Peyer's patch (tissue), 4 donors: ENCODE measurements around the gene SORBS1.

Source experiments
- POLR2A ChIP-seq, 2 donors: fragments of 450-650 bp; IDR thresholded peaks; one replicate each; pipeline ENCODE4 v1.5.1; 2017; ENCODE audit warnings: antibody characterized with exemption in 2 of 2, mild to moderate bottlenecking in 2 of 2, moderate library complexity in 2 of 2
- TF ChIP-seq, protein P1 (sequence below), 6 experiments: fragments of 450-650 bp in 4 of 6; fragments of 200-600 bp in 2 of 6; sonication (generic) in 1 of 6; IDR thresholded peaks; one replicate each; pipeline ENCODE4 v1.5.1; 2017 to 2019; ENCODE audit warnings: antibody characterized with exemption in 6 of 6, mild to moderate bottlenecking in 3 of 6, moderate library complexity in 1 of 6

- TF ChIP-seq POLR2A (IDR thresholded peaks at IDR 0.05): no peak
- TF ChIP-seq, protein P1, sequence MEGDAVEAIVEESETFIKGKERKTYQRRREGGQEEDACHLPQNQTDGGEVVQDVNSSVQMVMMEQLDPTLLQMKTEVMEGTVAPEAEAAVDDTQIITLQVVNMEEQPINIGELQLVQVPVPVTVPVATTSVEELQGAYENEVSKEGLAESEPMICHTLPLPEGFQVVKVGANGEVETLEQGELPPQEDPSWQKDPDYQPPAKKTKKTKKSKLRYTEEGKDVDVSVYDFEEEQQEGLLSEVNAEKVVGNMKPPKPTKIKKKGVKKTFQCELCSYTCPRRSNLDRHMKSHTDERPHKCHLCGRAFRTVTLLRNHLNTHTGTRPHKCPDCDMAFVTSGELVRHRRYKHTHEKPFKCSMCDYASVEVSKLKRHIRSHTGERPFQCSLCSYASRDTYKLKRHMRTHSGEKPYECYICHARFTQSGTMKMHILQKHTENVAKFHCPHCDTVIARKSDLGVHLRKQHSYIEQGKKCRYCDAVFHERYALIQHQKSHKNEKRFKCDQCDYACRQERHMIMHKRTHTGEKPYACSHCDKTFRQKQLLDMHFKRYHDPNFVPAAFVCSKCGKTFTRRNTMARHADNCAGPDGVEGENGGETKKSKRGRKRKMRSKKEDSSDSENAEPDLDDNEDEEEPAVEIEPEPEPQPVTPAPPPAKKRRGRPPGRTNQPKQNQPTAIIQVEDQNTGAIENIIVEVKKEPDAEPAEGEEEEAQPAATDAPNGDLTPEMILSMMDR (IDR thresholded peaks at IDR 0.05): no peak
Measured at GRCh38 chr10:95573964-95574604, 12.9 kb upstream of the SORBS1 start.
